Endothelial cell of umbilical vein (primary cell): ENCODE measurements around the gene SLIT1. TPM values are rescaled to one million over a fixed set of nuclear protein-coding genes. Genes with fewer than 3 reads are reported as not detected.

Experiments
- BruUV-seq: library from RNA; stranded (reverse); fragments of 400-500 nt; replicated peaks from 2 replicates; lab custom pipeline; 2021; lab: Mats Ljungman, UMichigan
- CTCF ChIA-PET: fragments of 300-600, 350-600 bp; sonication (Branson Sonifier 250); formaldehyde crosslinking; loops from one replicate; lab custom pipeline; 2021; ENCODE audit warnings: antibody characterized with exemption, inconsistent platforms; lab: Charles Lee
- POLR2A ChIA-PET: fragments of 300-600, 350-600 bp; sonication (Branson Sonifier 250); formaldehyde crosslinking; loops from one replicate; lab custom pipeline; 2021; ENCODE audit warnings: antibody characterized with exemption, inconsistent platforms; lab: Charles Lee
- DNase-seq: peaks from one replicate; pipeline ENCODE4 v3.0.0-alpha.2; 2011; ENCODE audit warnings: low read depth, low spot score
- FAIRE-seq: peaks from 2 replicates; lab custom pipeline; 2011; peaks lifted over from hg19 to GRCh38; lab: Jason Lieb, UNC
- H2AFZ ChIP-seq: 2 replicates; pipeline ENCODE4 v1.6.0; 2012; ENCODE audit warnings: low read depth, low read length, control low read depth, inconsistent platforms
- H3K27ac ChIP-seq: 2 replicates; pipeline ENCODE4 v1.5.1; 2011; ENCODE audit warnings: low read depth, mild to moderate bottlenecking, control low read depth, low read length, moderate library complexity; ENCODE audit not compliant: insufficient read depth
- H3K27me3 ChIP-seq, 2 experiments: 2 replicates each; pipeline versions ENCODE4 v1.6.0 to v1.6.1; 2011; ENCODE audit warnings: low read length in 2 of 2, mixed read lengths in 1 of 2; ENCODE audit not compliant: control insufficient read depth in 2 of 2, insufficient read depth in 2 of 2
- H3K36me3 ChIP-seq, 2 experiments: 2 replicates in 1 of 2; 3 replicates in 1 of 2; pipeline ENCODE4 v1.5.1; 2011; ENCODE audit warnings: low read length in 2 of 2, mild to moderate bottlenecking in 1 of 2, moderate library complexity in 1 of 2; ENCODE audit not compliant: control insufficient read depth in 2 of 2, insufficient read depth in 2 of 2; ENCODE audit errors: extremely low read depth in 1 of 2
- H3K4me1 ChIP-seq: 3 replicates; pipeline ENCODE4 v1.5.1; 2011; ENCODE audit warnings: mild to moderate bottlenecking, low read length; ENCODE audit not compliant: control insufficient read depth, insufficient read depth; ENCODE audit errors: extremely low read depth
- H3K4me2 ChIP-seq: 2 replicates; pipeline ENCODE4 v1.6.1; 2011; ENCODE audit warnings: low read length, control low read depth, mixed read lengths; ENCODE audit not compliant: insufficient read depth
- H3K4me3 ChIP-seq, 3 experiments: fragments of 200-600 bp in 1 of 3; sonication (generic), shearing (Covaris generic) in 1 of 3; replicated peaks in 1 of 3; 2 replicates each; pipeline ENCODE4 v1.5.1; 2011 to 2016; ENCODE audit warnings: control low read depth in 3 of 3, low read length in 3 of 3, mild to moderate bottlenecking in 2 of 3, inconsistent platforms in 1 of 3, low read depth in 1 of 3, moderate library complexity in 1 of 3; ENCODE audit not compliant: insufficient read depth in 1 of 3
- H3K79me2 ChIP-seq: 2 replicates; pipeline ENCODE4 v1.6.0; 2012; ENCODE audit warnings: low read length, inconsistent platforms; ENCODE audit not compliant: control insufficient read depth, insufficient read depth
- H3K9ac ChIP-seq: replicated peaks from 2 replicates; pipeline ENCODE3; 2011; ENCODE audit warnings: low read length, control low read depth; ENCODE audit not compliant: insufficient read depth; ENCODE audit errors: extremely low read depth
- H3K9me1 ChIP-seq: replicated peaks from 3 replicates; pipeline ENCODE4 v1.6.0; 2011; ENCODE audit warnings: mild to moderate bottlenecking, low read length; ENCODE audit not compliant: control insufficient read depth, insufficient read depth; ENCODE audit errors: extremely low read depth
- H3K9me3 ChIP-seq: replicated peaks from 2 replicates; pipeline ENCODE4 v1.5.1; 2012; ENCODE audit warnings: low read length, inconsistent platforms; ENCODE audit not compliant: control insufficient read depth, insufficient read depth
- H4K20me1 ChIP-seq: replicated peaks from 2 replicates; pipeline ENCODE3; 2011; ENCODE audit warnings: mild to moderate bottlenecking, low read length; ENCODE audit not compliant: control insufficient read depth, insufficient read depth; ENCODE audit errors: extremely low read depth
- EZH2 ChIP-seq: IDR thresholded peaks from 2 replicates; pipeline ENCODE4 v1.6.1; 2012; ENCODE audit warnings: borderline replicate concordance, low read depth, mild to moderate bottlenecking, moderate library complexity, low read length, inconsistent platforms; ENCODE audit not compliant: severe bottlenecking
- FOS ChIP-seq: IDR thresholded peaks from 2 replicates; pipeline ENCODE4 v1.6.1; 2011; ENCODE audit warnings: mild to moderate bottlenecking, low read length, moderate library complexity, borderline replicate concordance; ENCODE audit not compliant: insufficient read depth
- GATA2 ChIP-seq: IDR thresholded peaks from 2 replicates; pipeline ENCODE4 v1.7.0; 2011; ENCODE audit warnings: low read depth, mild to moderate bottlenecking, moderate library complexity, mixed read lengths, low read length; ENCODE audit not compliant: insufficient read length, insufficient read depth
- JUN ChIP-seq: IDR thresholded peaks from 2 replicates; pipeline ENCODE4 v1.6.1; 2011; ENCODE audit warnings: borderline replicate concordance, low read depth; ENCODE audit not compliant: insufficient read length, insufficient read depth
- MAX ChIP-seq: IDR thresholded peaks from 2 replicates; pipeline ENCODE4 v1.6.1; 2011; ENCODE audit not compliant: insufficient read depth, insufficient read length
- MYC ChIP-seq: IDR thresholded peaks from one replicate; pipeline ENCODE4 v1.6.1; 2011; ENCODE audit warnings: mild to moderate bottlenecking, low read depth, low read length
- POLR2A ChIP-seq: IDR thresholded peaks from 2 replicates; pipeline ENCODE4 v1.6.1; 2012; ENCODE audit warnings: low read depth, mild to moderate bottlenecking, control low read depth, low read length
- POLR2AphosphoS5 ChIP-seq: IDR thresholded peaks from 2 replicates; pipeline ENCODE4 v1.6.1; 2012; ENCODE audit warnings: low read depth, mild to moderate bottlenecking, control low read depth, low read length, moderate library complexity; ENCODE audit not compliant: insufficient read depth
- dilution Hi-C: fragments of 300-500 bp; cut with MboI; formaldehyde crosslinking; loops from one replicate; pipeline ENCODE4 v1.15.0; 2019; ENCODE audit warnings: low sequenced_read_pairs; ENCODE audit not compliant: extremely low pct_ligation_motif_present
- intact Hi-C: fragments of 100-400 bp; cut with micrococcal nuclease; formaldehyde crosslinking; loops from one replicate; pipeline ENCODE4 v1.10.0; 2022
- polyA plus RNA-seq, 4 experiments: library from polyadenylated mRNA; depleted of rRNA in 3 of 4; stranded (reverse) in 3 of 4; unstranded in 1 of 4; fragments of >200 nt; gene quantifications; 2 replicates each; pipeline versions ENCODE4 v1.2.1 to v1.2.3, GENCODE V29; 2011 to 2012; ENCODE audit warnings: missing spikeins in 1 of 4
- total RNA-seq: library from RNA; stranded (reverse); gene quantifications from 2 replicates; pipeline ENCODE4 v1.2.3, GENCODE V29; 2021
- TF ChIP-seq, protein P1 (sequence below), 2 donors: IDR thresholded peaks; 1 replicate in 1 of 2; 2 replicates in 1 of 2; pipeline ENCODE4 v1.5.1; 2011; ENCODE audit warnings: low read length in 2 of 2, mild to moderate bottlenecking in 2 of 2, moderate library complexity in 2 of 2, control low read depth in 1 of 2, inconsistent platforms in 1 of 2, low read depth in 1 of 2; ENCODE audit not compliant: insufficient read depth in 1 of 2; ENCODE audit errors: extremely low read depth in 1 of 2

The SLIT1 gene
- total and polyA plus RNA-seq, 2 donors (not counting 3 experiments of a cell fraction or from before 2014, with no cell fraction given): 0.04 to 0.20 TPM

GRCh38 chr10:97017474-97017903 is 168.3 kb downstream of the SLIT1 start:
- Histone ChIP-seq H3K4me2 (no peak overlapping the region), H2AFZ (no peak overlapping the region), H3K79me2 (no peaks in the 10 kb centered on the region), H3K27ac (no peak overlapping the region), H3K9me3 (no peaks in the 10 kb centered on the region), H3K36me3 (no peaks in the 10 kb centered on the region), H3K9ac (no peak overlapping the region), H3K9me1 (no peaks in the 10 kb centered on the region), H4K20me1 (no peaks in the 10 kb centered on the region), H3K4me1 (no peaks in the 10 kb centered on the region), H3K4me3 (no peak overlapping the region), H3K27me3 (no peaks in the 10 kb centered on the region)
- DNase-seq (no peak), FAIRE-seq (no peak)
- dilution Hi-C loops (no loop called here), intact Hi-C loops (no loop called here)
- CTCF ChIA-PET: interaction anchor here (3.5 kb wide), 1 partner anchor 7 kb away, joined by 22 read pairs; no protein-coding TSS in a partner anchor
- BruUV-seq: no TSS peak
- POLR2A ChIA-PET: no interaction called here
- TF ChIP-seq MAX (no peak), FOS (no peak), MYC (no peak), JUN (no peak), GATA2 (no peak), POLR2AphosphoS5 (no peak), POLR2A (no peak), EZH2 (no peak)
- TF ChIP-seq, protein P1, sequence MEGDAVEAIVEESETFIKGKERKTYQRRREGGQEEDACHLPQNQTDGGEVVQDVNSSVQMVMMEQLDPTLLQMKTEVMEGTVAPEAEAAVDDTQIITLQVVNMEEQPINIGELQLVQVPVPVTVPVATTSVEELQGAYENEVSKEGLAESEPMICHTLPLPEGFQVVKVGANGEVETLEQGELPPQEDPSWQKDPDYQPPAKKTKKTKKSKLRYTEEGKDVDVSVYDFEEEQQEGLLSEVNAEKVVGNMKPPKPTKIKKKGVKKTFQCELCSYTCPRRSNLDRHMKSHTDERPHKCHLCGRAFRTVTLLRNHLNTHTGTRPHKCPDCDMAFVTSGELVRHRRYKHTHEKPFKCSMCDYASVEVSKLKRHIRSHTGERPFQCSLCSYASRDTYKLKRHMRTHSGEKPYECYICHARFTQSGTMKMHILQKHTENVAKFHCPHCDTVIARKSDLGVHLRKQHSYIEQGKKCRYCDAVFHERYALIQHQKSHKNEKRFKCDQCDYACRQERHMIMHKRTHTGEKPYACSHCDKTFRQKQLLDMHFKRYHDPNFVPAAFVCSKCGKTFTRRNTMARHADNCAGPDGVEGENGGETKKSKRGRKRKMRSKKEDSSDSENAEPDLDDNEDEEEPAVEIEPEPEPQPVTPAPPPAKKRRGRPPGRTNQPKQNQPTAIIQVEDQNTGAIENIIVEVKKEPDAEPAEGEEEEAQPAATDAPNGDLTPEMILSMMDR (IDR thresholded peaks at IDR 0.05; ENCODE audit: extremely low read depth in 1 of 2, insufficient read depth in 1 of 2, low read depth in 1 of 2, low read length in 2 of 2): no peak
